Omental fat pad (tissue), 4 donors: ENCODE data around the gene ETV6. TPM values are rescaled to one million over a fixed set of nuclear protein-coding genes. Genes with fewer than 3 reads are reported as not detected.

Experiments
- ATAC-seq: fragments of 150-250 bp; one replicate; pipeline ENCODE4 v1.9.1; 2016; ENCODE audit warnings: mild to moderate bottlenecking, moderate library complexity; ENCODE audit not compliant: low FRiP score
- DNase-seq: peaks from one replicate; pipeline ENCODE4 v3.0.0-alpha.2; 2019; ENCODE audit warnings: low spot score
- total RNA-seq, 4 donors: library from RNA; depleted of rRNA; stranded (reverse); fragments of >200 nt; gene quantifications; one replicate each; pipeline ENCODE4 v1.1.0, GENCODE V29; 2016
- TF ChIP-seq, protein P1 (sequence below), 3 donors: fragments of 450-650 bp; IDR thresholded peaks; one replicate each; pipeline ENCODE4 v1.5.1; 2016 to 2017; ENCODE audit warnings: antibody characterized with exemption in 3 of 3, mild to moderate bottlenecking in 3 of 3, moderate library complexity in 2 of 3

Gene ETV6
- total RNA-seq, 4 donors from 2014 or later = 9.3 to 28.2 (median 17.6) TPM

DNA sequence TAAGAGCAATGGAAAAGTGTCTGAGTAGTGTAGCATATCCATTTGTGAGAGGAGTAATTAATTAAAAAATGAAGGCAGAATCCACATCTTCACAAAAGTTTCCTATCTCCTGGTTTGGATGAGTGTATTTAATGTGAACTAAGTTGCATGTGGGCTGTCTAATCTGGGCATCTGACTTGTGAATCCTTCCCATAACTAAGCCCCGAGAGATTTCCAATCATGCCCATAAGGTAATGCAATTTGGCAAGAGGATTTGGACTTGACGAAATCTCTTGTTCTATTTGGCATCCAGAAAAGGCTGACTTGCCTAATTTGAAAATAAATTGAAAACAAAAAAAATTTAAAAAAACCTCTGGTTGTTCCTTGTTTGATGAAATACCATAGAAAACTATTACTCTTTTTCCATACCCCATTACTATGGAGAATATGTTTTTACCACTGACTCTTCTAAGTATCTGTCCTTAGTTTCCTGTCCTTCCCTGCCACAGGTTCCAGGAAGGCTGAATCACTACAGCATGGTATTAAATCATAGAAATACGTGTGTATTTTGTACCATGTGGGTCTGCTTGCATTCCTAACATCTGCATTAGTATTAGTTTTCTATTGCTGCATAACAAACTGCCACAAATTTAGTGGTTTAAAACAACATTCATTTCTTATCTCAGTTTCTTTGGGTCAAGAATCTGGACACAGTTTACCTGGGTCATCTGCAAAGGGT, 48.4 kb downstream of the ETV6 start:
- TF ChIP-seq, protein P1, sequence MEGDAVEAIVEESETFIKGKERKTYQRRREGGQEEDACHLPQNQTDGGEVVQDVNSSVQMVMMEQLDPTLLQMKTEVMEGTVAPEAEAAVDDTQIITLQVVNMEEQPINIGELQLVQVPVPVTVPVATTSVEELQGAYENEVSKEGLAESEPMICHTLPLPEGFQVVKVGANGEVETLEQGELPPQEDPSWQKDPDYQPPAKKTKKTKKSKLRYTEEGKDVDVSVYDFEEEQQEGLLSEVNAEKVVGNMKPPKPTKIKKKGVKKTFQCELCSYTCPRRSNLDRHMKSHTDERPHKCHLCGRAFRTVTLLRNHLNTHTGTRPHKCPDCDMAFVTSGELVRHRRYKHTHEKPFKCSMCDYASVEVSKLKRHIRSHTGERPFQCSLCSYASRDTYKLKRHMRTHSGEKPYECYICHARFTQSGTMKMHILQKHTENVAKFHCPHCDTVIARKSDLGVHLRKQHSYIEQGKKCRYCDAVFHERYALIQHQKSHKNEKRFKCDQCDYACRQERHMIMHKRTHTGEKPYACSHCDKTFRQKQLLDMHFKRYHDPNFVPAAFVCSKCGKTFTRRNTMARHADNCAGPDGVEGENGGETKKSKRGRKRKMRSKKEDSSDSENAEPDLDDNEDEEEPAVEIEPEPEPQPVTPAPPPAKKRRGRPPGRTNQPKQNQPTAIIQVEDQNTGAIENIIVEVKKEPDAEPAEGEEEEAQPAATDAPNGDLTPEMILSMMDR (IDR thresholded peaks at IDR 0.05) = no peak
- DNase-seq (no peak), ATAC-seq (peak; percentile 89)

- TF ChIP-seq, protein P1 (IDR thresholded peaks at IDR 0.05) = no peak
- no peak for ATAC-seq
- no peak for DNase-seq
Observed at GRCh38 chr12:11698729-11699128, 49.3 kb downstream of the ETV6 start.

GRCh38 chr12:11701433-11701832, 52.0 kb downstream of the ETV6 start:
- TF ChIP-seq, protein P1 (IDR thresholded peaks at IDR 0.05) = no peak
- no peak for DNase-seq
- ATAC-seq = no peak

GRCh38 chr12:11702959-11703358, 53.5 kb downstream of the ETV6 start:
- DNase-seq (no peak), ATAC-seq (no peak)
- TF ChIP-seq, protein P1 (IDR thresholded peaks at IDR 0.05) = no peak

- DNase-seq (no peak), ATAC-seq (no peak)
- TF ChIP-seq, protein P1 (IDR thresholded peaks at IDR 0.05) = no peak
Observed at GRCh38 chr12:11703378-11703777, 53.9 kb downstream of the ETV6 start.

- TF ChIP-seq, protein P1 (IDR thresholded peaks at IDR 0.05) = no peak
- no peak for DNase-seq
- no peak for ATAC-seq
Observed at GRCh38 chr12:11704089-11704488, 54.6 kb downstream of the ETV6 start.

- no peak for DNase-seq
- peak; percentile 63 for ATAC-seq
- TF ChIP-seq, protein P1 (IDR thresholded peaks at IDR 0.05) = no peak
Observed at GRCh38 chr12:11705010-11705409, 55.5 kb downstream of the ETV6 start.
